ENCODE data around the gene DRC3. TPM values are rescaled to one million over a fixed set of nuclear protein-coding genes. Genes with fewer than 3 reads are reported as not detected.

The DRC3 gene
- total and polyA plus RNA-seq, 12 donors: 0.55 to 3.0 (median 2.0) TPM

DNA sequence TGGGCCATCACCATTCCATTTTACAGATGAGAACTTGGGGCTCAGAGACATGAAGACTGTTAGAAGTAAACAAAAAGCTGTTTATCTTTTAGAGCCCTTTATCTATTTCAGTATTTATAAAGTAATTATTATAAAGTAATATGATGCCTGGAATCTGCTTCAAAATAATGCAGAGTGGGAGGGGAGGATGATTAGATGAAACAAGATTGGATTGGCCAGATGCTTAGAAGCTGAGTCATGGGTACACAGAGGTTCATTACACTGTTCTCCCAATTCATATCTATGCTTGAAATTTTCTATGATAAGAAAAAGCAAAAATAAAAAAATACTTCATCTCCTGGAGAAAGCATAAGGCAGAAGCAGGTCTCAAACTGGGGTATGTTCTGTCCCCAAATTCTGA lies 29.8 kb upstream of the DRC3 start:
- TF ChIP-seq, protein P1, sequence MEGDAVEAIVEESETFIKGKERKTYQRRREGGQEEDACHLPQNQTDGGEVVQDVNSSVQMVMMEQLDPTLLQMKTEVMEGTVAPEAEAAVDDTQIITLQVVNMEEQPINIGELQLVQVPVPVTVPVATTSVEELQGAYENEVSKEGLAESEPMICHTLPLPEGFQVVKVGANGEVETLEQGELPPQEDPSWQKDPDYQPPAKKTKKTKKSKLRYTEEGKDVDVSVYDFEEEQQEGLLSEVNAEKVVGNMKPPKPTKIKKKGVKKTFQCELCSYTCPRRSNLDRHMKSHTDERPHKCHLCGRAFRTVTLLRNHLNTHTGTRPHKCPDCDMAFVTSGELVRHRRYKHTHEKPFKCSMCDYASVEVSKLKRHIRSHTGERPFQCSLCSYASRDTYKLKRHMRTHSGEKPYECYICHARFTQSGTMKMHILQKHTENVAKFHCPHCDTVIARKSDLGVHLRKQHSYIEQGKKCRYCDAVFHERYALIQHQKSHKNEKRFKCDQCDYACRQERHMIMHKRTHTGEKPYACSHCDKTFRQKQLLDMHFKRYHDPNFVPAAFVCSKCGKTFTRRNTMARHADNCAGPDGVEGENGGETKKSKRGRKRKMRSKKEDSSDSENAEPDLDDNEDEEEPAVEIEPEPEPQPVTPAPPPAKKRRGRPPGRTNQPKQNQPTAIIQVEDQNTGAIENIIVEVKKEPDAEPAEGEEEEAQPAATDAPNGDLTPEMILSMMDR (IDR thresholded peaks at IDR 0.05): no peak
- Histone ChIP-seq H3K36me3 (no peaks in the 10 kb centered on the region), H3K4me3 (no peak overlapping the region), H3K4me1 (peaks cover 36 to 96% (median 76%) of the 10 kb centered on the region in 9 donors), H3K9me3 (no peaks in the 10 kb centered on the region), H3K27me3 (no peaks in the 10 kb centered on the region), H3K27ac (peak overlapping the region in 6 of 10 donors; percentile 3 to 42 (median 30))
- DNase-seq: no peak
- intact Hi-C loops (cut with DNase I): no loop called here
- no peak for ATAC-seq

DNA sequence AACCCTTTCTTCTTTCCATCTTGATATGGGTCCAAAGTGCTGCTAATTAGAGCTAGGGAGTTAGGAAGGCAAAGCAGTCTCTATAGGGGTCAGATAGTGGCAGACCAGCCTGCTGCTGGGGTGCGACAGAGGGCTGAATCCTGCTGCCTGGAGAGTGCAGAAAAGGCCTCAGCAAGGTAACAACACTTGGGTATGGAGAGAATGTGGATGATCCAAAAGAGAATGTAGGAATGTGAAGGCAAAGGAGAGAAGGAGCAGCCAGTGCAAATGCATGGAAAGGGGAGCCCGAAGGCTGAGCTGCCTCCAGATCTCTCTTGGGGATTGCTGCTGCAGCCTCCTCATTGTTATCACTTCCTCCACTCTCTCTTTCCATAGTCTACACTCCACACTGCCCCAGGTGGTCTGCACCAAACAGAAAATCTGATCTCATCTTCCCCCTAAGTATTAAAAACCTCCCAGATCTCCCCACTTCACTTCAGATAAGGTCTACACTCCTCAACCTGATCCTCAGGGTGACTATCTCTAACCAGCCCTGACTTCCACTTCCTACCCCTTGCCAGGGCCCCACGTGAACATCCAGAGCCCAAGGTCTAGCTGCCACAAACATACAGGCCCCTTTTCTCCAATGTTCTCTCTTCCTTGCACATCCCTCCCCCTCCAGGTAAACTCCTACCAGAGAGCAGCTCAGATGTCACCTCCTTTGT lies 29.2 kb upstream of the DRC3 start:
- intact Hi-C loops (cut with DNase I): no loop called here
- H3K27me3 ChIP-seq: no peaks in the 10 kb centered on the region
- peaks cover 35 to 96% (median 75%) of the 10 kb centered on the region in 9 donors for H3K4me1 ChIP-seq
- peak in 2 of 8 donors; percentile 34 to 36 for ATAC-seq
- no peak overlapping the region for H3K4me3 ChIP-seq
- TF ChIP-seq, protein P1 (IDR thresholded peaks at IDR 0.05): no peak
- 34 to 39% methylated on average over 3 of the region's 3 CpGs for WGBS, 2 donors
- H3K36me3 ChIP-seq: no peaks in the 10 kb centered on the region
- no peaks in the 10 kb centered on the region for H3K9me3 ChIP-seq
- DNase-seq: no peak
- H3K27ac ChIP-seq: peak overlapping the region in 6 of 10 donors; percentile 3 to 42 (median 30)

DNA sequence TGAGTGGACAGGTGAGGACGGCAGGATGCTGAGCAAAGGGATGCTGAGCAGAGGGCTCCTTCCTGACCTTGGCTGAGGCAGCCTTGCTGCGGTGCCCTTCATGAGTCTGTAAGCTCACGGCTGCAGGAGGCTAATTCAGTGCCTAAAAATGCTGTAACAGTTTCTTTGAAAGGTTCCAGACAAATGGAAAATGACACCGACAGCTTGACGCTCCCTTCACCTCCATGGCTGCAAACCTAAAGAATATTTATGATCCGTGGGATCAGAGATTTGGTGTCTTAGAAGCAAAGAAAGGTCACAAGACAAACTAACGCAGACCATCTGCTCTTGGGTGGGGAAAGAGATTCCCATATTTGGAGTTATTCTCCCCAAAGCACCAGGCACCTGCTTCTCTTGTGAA lies 28.4 kb upstream of the DRC3 start:
- 66 to 69% methylated on average over 7 of the region's 7 CpGs for WGBS, 2 donors
- H3K36me3 ChIP-seq: no peaks in the 10 kb centered on the region
- DNase-seq (no peak), ATAC-seq (no peak)
- H3K4me1 ChIP-seq: peaks cover 27 to 96% (median 72%) of the 10 kb centered on the region in 9 donors
- H3K27me3 ChIP-seq: no peaks in the 10 kb centered on the region
- TF ChIP-seq, protein P1 (IDR thresholded peaks at IDR 0.05): no peak
- H3K27ac ChIP-seq: no peak overlapping the region
- no peaks in the 10 kb centered on the region for H3K9me3 ChIP-seq
- H3K4me3 ChIP-seq: no peak overlapping the region
- intact Hi-C loops (cut with DNase I): no loop called here

DNA sequence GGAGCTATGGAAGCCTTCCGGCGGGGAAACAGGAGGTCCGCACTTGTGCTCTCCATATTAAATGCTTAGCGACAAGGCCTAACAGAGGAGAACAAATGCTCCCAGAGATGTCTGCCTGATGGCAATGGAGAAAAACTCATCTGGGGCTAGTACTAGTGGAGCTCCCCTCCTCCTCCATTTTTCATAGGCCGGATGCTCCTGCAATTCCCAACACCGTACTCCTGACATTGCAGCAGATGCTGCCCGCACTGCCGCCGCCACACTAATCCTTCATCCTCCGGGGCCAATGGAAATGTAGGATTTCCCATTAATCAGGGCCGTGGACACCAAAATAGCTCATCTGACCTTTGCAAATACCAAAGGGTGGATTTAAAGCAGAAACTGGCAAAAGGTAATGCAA lies 27.9 kb upstream of the DRC3 start:
- intact Hi-C loops (cut with DNase I): no loop called here
- Histone ChIP-seq H3K36me3 (no peaks in the 10 kb centered on the region), H3K4me3 (no peak overlapping the region), H3K27me3 (no peaks in the 10 kb centered on the region), H3K4me1 (peaks cover 26 to 93% (median 67%) of the 10 kb centered on the region in 9 donors), H3K27ac (no peak overlapping the region), H3K9me3 (no peaks in the 10 kb centered on the region)
- ATAC-seq: no peak
- TF ChIP-seq, protein P1 (IDR thresholded peaks at IDR 0.05): no peak
- DNase-seq: no peak
- 88 to 95% methylated on average over 11 of the region's 11 CpGs for WGBS, 2 donors

Measured in heart right ventricle (tissue), 16 donors.